Pancreas (tissue), 10 donors: ENCODE data around the gene FAM78A. TPM values are rescaled to one million over a fixed set of nuclear protein-coding genes. Genes with fewer than 3 reads are reported as not detected.

Source experiments
- ATAC-seq, 4 donors: fragments of 200-7000 bp; cut with Tn5 transposase; one replicate each; pipeline versions ENCODE4 v1.8.0 to v1.9.1; 2020; ENCODE audit warnings: mild to moderate bottlenecking in 4 of 4, moderate library complexity in 4 of 4
- DNase-seq, 6 donors: peaks; one replicate each; pipeline ENCODE4 v3.0.0-alpha.2; 2020
- FAIRE-seq: peaks from 2 replicates; lab custom pipeline; 2012; peaks lifted over from hg19 to GRCh38; lab: Jason Lieb, UNC
- H3K27ac ChIP-seq, 4 donors: fragments of 200-600 bp; sonication (generic); 1 replicate in 3 of 4; 2 replicates in 1 of 4; pipeline versions ENCODE4 v1.5.0 to v1.8.0; 2020
- H3K27me3 ChIP-seq, 4 donors: fragments of 200-600 bp; one replicate each; pipeline ENCODE4 v1.8.0; 2021
- H3K36me3 ChIP-seq, 3 donors: fragments of 200-600 bp; sonication (generic) in 1 of 3; one replicate each; pipeline versions ENCODE4 v1.5.0 to v1.8.0; 2020 to 2021
- H3K4me1 ChIP-seq, 3 donors: fragments of 200-600 bp; one replicate each; pipeline ENCODE4 v1.8.0; 2021
- H3K4me3 ChIP-seq, 4 donors: fragments of 200-600 bp; sonication (generic) in 2 of 4; one replicate each; pipeline versions ENCODE4 v1.5.0 to v1.8.0; 2020 to 2021
- H3K9me3 ChIP-seq, 4 donors: fragments of 200-600 bp; one replicate each; pipeline ENCODE4 v1.8.0; 2021
- WGBS, 2 donors: extraction: QIAGEN DNeasy Blood & Tissue Kit; methylation state at CpG; one replicate each; pipeline ENCODE4 v1.1.7; 2013; 5-methylcytosine and 5-hydroxymethylcytosine counted together
- intact Hi-C, 3 donors: fragments of 100-400 bp; cut with DNase I; formaldehyde crosslinking; loops; one replicate each; pipeline versions ENCODE4 v1.11.1 to v1.14.2; 2022
- polyA plus RNA-seq, 2 donors: library from polyadenylated mRNA; stranded (reverse); fragments of 200-250 nt; gene quantifications; one replicate each; pipeline ENCODE4 v1.2.3, GENCODE V29; 2013
- total RNA-seq, 6 donors: library from RNA; stranded (reverse); fragmentation: NEBNext Ultra II Directional in 4 of 6; extraction: Animal tissue kit (Norgen Biotek cat#: 25700) in 4 of 6; gene quantifications; one replicate each; pipeline versions ENCODE4 v1.2.1 to v1.2.4, GENCODE V29; 2021 to 2023
- TF ChIP-seq, protein P1 (sequence below), 4 donors: fragments of 200-600 bp; sonication (generic) in 3 of 4; IDR thresholded peaks; one replicate each; pipeline versions ENCODE4 v1.5.0 to v1.8.0; 2021; ENCODE audit warnings: antibody characterized with exemption in 4 of 4
- donor health status: healthy with polysubstance abuse.
- donor health status: DM: no; HTN: no; CAD: no; lungs with moderate emphysema.
- donor health status: DM: no; HTN: no; CAD: no.
- donor health status: control.
- donor health status: control.
- donor health status: Bipolar disorder and iron deficiency.
- donor health status: DM: yes; HTN: yes; CAD: no.
- donor health status: DM: no; HTN: no; CAD: no.
- donor health status: DM: no; HTN: no; CAD: no.
- donor health status: DM: yes; HTN: yes; CAD: no.

FAM78A gene
- total and polyA plus RNA-seq, 8 donors, result 0.37 to 3.9 (median 0.78) TPM

DNA sequence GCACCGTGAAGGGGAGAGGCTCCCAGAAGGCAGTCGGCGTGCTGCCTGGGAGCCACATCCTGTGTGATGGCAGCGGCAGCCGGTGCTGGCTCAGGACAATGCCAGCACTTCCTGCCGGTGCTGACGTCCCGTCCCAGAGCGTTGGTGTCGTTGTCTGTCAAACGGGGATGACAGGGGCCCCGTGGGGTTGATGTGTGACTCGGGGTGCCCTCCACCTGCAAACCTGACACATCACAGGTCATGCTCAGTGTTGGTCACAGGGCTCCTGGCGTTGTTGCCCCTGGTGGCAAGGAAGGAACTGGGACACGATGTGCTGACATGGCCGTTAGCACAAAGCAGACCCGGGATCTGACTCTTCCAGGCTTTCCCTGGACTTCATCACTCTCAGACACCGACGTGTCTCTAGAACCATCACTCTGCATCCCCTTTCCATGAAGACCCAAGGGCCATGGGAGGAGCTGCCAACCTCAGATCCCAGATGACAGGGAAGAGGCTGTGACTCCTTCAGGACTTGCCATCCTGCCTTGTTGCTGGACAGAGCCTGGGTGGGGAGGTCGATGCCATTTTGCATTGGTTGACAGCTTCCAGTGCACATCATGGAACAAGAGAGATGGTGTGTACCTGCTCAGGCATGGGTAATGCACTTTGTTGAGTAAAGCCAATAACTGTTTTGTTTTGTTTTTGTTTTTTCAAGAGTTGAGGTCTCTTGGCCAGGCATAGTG, 34.7 kb upstream of the FAM78A start:
- Histone ChIP-seq H3K9me3 (no peaks in the 10 kb centered on the region), H3K27ac (no peak overlapping the region), H3K4me1 (no peaks in the 10 kb centered on the region), H3K4me3 (no peak overlapping the region), H3K27me3 (no peaks in the 10 kb centered on the region), H3K36me3 (no peaks in the 10 kb centered on the region)
- TF ChIP-seq, protein P1, sequence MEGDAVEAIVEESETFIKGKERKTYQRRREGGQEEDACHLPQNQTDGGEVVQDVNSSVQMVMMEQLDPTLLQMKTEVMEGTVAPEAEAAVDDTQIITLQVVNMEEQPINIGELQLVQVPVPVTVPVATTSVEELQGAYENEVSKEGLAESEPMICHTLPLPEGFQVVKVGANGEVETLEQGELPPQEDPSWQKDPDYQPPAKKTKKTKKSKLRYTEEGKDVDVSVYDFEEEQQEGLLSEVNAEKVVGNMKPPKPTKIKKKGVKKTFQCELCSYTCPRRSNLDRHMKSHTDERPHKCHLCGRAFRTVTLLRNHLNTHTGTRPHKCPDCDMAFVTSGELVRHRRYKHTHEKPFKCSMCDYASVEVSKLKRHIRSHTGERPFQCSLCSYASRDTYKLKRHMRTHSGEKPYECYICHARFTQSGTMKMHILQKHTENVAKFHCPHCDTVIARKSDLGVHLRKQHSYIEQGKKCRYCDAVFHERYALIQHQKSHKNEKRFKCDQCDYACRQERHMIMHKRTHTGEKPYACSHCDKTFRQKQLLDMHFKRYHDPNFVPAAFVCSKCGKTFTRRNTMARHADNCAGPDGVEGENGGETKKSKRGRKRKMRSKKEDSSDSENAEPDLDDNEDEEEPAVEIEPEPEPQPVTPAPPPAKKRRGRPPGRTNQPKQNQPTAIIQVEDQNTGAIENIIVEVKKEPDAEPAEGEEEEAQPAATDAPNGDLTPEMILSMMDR (IDR thresholded peaks at IDR 0.05), result no peak
- intact Hi-C loops, result no loop called here
- DNase-seq (no peak), ATAC-seq (no peak), FAIRE-seq (no peak)
- WGBS, 2 donors, result 29 to 35% methylated on average over 20 of the region's 20 CpGs

DNA sequence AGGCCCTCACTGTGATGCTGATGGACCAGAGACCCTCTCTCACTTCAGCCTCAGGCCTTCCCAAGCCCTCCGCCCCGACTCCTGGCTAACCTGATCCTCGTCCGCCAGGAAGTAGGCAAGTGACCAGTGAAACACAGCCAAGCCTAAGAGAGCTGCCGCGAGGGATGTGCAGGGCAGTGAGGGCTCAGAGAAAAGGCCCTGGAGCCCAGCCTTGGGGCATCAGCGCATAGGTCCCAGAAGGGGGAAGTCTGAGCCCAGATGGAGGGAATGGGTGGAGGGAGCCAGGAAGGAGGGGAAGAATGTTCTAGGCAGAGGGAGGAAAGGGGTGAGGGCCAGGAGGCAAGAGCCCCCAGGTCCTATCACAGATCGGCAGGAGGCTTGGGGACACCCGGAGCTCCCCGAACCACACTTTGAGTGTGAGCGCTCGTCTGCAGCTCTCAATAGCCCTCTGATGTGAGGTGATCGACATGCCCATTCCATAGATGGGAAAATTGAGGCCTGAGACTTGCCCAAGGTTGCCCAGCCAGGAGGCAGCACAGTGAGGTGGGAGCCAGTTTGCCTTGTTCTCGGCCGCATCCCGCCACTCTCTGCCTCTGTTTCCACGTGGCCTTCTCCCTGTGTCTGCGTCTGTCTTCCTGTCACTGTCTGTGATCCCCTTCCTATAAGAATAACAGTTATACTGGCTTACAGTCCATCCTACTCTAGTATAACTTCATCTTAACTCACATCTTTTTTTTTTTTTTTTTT, 33.4 kb upstream of the FAM78A start:
- no peaks in the 10 kb centered on the region for H3K27me3 ChIP-seq
- no peak for FAIRE-seq
- ATAC-seq, result no peak
- TF ChIP-seq, protein P1 (IDR thresholded peaks at IDR 0.05), result no peak
- H3K36me3 ChIP-seq, result no peaks in the 10 kb centered on the region
- WGBS, 2 donors, result 80 to 87% methylated on average over 18 of the region's 18 CpGs
- H3K4me3 ChIP-seq, result no peak overlapping the region
- H3K27ac ChIP-seq, result no peak overlapping the region
- no peak for DNase-seq
- H3K4me1 ChIP-seq, result no peaks in the 10 kb centered on the region
- H3K9me3 ChIP-seq, result no peaks in the 10 kb centered on the region
- intact Hi-C loops, result no loop called here

DNA sequence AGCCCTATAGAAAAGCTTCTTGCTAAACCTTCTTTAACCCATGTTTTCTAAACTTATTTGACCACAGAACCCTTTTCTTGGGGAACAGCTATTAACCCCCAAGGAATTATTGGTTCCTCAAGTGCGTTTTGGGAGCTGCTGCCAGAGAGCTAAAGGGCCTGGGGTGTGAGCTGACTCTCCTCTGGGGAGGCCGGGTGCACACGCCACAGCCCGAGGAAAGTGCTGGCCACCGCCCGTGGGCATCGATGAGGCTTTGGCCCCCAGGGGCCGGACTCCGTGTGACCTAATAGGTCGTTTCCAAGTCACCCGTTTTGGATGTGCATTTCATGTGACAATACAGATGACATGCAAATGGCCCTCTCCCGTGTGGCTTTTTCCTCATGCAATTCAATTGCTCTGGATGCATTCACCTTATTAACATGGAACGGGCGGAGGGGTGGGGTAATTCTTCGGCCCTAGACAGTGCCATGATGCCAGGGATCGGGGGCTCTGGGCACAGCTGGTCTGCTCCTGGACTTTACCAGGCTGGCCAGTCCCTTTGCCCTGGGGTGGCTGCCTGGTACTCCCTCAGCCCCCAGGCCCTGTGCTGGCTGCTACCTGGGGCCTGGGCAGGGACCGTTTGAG, 32.7 kb upstream of the FAM78A start:
- no peak for FAIRE-seq
- WGBS, 2 donors, result 73 to 78% methylated on average over 17 of the region's 17 CpGs

DNA sequence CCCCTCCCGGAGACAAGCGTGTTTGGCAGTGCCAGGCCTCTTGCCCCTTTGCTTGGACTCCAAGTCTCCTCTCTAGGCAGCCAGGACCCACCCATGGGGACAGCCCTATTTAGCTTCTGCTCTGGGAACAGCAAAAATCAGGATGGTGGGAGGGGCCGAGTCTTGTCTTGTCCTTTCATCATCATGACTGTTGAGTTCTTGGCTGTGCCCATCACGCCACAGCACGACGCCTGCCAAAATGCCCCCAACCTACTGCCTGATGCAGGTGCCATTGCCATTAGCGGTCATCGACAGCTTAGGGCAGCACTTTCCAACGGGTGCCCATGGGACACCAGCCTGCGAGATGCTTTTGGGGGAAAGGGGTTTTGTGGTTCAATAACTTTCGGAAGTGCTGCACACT, 32.1 kb upstream of the FAM78A start:
- no peaks in the 10 kb centered on the region for H3K4me1 ChIP-seq
- 84 to 89% methylated on average over 11 of the region's 11 CpGs for WGBS, 2 donors
- intact Hi-C loops, result no loop called here
- no peaks in the 10 kb centered on the region for H3K9me3 ChIP-seq
- no peaks in the 10 kb centered on the region for H3K36me3 ChIP-seq
- no peak overlapping the region for H3K4me3 ChIP-seq
- H3K27ac ChIP-seq, result no peak overlapping the region
- TF ChIP-seq, protein P1 (IDR thresholded peaks at IDR 0.05), result no peak
- FAIRE-seq (no peak), DNase-seq (no peak), ATAC-seq (no peak)
- H3K27me3 ChIP-seq, result no peaks in the 10 kb centered on the region

More for the DNA sequence above, 32.7 kb upstream of the FAM78A start:
- H3K4me3 ChIP-seq, result no peak overlapping the region
- intact Hi-C loops, result no loop called here
- H3K4me1 ChIP-seq, result no peaks in the 10 kb centered on the region
- no peaks in the 10 kb centered on the region for H3K9me3 ChIP-seq
- no peaks in the 10 kb centered on the region for H3K36me3 ChIP-seq
- DNase-seq, result no peak
- TF ChIP-seq, protein P1 (IDR thresholded peaks at IDR 0.05), result no peak
- H3K27me3 ChIP-seq, result no peaks in the 10 kb centered on the region
- no peak overlapping the region for H3K27ac ChIP-seq
- no peak for ATAC-seq
